WI38 (cell line): ENCODE data around the gene UNC13B.

Source experiments
- H3K4me3 ChIP-seq: 2 replicates; pipeline ENCODE4 v1.5.1; 2011; ENCODE audit warnings: low read depth, mild to moderate bottlenecking, control low read depth, low read length
- CTCF ChIP-seq: IDR thresholded peaks from 2 replicates; pipeline ENCODE4 v1.5.1; 2012; ENCODE audit warnings: low read depth, mild to moderate bottlenecking, control low read depth, low read length

UNC13B gene

GRCh38 chr9:35211854-35212253, 50.0 kb downstream of the UNC13B start:
- TF ChIP-seq CTCF = no peak
- H3K4me3 ChIP-seq = no peak overlapping the region

DNA sequence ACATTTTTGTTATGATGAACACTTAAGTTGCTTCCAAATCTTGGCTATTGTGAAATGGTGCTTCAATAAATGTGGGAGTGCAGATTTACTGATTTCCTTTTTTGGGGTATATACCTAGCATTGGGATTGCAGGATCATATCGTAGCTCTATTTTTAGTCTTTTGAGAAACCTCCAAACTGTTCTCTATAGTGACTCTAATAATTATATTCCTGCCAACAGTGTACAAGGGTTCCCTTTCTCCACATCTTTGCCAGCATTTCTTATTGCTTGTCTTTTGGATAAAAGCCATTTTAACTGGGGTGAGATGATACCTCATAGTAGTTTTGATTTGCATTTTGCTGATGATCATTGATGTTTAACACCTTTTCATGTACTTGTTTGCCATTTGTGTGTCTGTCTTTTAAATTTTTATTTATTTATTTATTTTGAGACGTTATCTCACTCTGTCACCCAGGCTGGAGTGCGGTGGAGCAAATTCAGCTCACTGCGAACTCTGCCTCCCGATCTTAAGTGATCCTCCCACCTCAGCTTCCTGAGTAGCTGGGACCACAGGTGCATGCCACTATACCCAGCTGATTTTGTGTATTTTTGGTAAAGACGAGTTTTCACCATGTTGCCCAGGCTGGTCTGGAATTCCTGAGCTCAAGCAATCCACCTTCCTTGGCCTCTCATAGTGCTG, 59.0 kb downstream of the UNC13B start:
- no peak for TF ChIP-seq CTCF
- H3K4me3 ChIP-seq = no peak overlapping the region

DNA sequence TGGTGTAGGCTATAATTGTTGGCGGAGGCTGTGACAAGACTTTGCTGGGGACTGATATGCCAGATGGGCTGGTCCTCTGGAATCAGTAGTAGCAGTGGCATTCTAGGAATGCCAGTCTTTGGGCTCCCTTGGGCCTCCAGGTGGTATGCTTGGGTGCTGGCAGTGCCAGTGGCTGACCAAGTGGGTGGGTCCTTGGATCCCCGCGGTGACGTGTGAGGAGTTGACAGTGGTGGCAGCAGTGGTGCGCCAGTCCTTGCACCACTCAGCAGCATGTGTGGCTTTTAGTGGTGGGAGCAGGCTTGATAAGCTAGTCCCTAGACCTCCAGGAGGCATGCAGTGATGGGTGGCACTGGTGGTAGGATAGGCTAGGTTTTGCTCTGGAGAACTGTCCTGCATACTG, 63.9 kb downstream of the UNC13B start:
- no peak for TF ChIP-seq CTCF
- H3K4me3 ChIP-seq = no peak overlapping the region

DNA sequence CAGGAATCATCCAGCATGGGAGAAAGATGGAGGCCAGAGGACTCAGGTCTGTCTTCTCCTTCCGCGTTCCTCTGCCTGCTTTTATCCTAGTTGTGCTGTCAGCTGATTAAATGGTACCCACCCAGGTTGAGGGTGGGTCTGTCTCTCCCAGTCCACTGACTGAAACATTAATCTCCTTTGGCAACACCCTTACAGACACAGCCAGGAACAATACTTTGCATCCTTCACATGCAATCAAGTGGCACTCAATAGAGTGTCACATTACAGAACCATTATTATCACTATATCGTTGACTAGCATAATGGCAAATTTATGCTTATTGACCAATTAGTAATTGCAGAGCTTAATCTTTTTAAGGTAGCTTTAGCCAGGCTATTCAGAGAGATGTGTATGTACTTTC, 64.8 kb downstream of the UNC13B start:
- no peak overlapping the region for H3K4me3 ChIP-seq
- TF ChIP-seq CTCF = no peak

- no peak for TF ChIP-seq CTCF
- H3K4me3 ChIP-seq = no peak overlapping the region
These were observed 65.5 kb downstream of the UNC13B start for GRCh38 chr9:35227284-35227683.

- no peak overlapping the region for H3K4me3 ChIP-seq
- no peak for TF ChIP-seq CTCF
These were observed 67.4 kb downstream of the UNC13B start for GRCh38 chr9:35229066-35229778.

DNA sequence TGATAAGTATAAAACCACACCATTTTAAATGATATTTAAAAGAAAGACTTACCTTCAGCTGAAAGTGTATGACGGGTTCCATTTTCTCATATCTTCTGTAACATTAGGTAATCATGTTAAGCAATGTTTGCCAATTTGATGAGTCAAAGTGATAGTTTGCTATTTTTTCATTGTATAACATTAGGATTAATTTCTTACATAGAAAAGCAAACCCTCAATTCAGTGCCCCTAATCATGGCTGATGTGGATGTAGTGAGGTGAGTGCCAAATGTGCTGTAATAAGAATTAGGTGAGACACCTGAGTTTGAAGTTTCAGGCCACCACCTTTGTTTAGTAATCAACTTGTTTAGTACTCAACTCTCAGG, 68.0 kb downstream of the UNC13B start:
- H3K4me3 ChIP-seq = no peak overlapping the region
- no peak for TF ChIP-seq CTCF
